Right lobe of liver (tissue), 6 donors: ENCODE measurements around the gene UBTD2. TPM values are rescaled to one million over a fixed set of nuclear protein-coding genes. Genes with fewer than 3 reads are reported as not detected.

ENCODE experiments used
- ATAC-seq, 4 donors: fragments of 200-7000 bp; cut with Tn5 transposase; one replicate each; pipeline ENCODE4 v1.9.1; 2020; ENCODE audit warnings: mild to moderate bottlenecking in 4 of 4, moderate library complexity in 4 of 4
- DNase-seq, 3 donors: peaks; one replicate each; pipeline ENCODE4 v3.0.0-alpha.2; 2020
- H3K27ac ChIP-seq, 3 donors: fragments of 200-600 bp; one replicate each; pipeline ENCODE4 v1.8.0; 2022
- H3K27me3 ChIP-seq, 2 donors: fragments of 200-600 bp; one replicate each; pipeline ENCODE4 v1.8.0; 2022
- H3K36me3 ChIP-seq, 4 donors: fragments of 200-600 bp; sonication (generic) in 1 of 4; one replicate each; pipeline versions ENCODE4 v1.5.1 to v1.8.0; 2017 to 2022; ENCODE audit warnings: control low read depth in 1 of 4
- H3K4me1 ChIP-seq, 4 donors: fragments of 200-600 bp; sonication (generic) in 1 of 4; one replicate each; pipeline versions ENCODE4 v1.5.1 to v1.8.0; 2017 to 2022; ENCODE audit warnings: control low read depth in 1 of 4
- H3K4me3 ChIP-seq, 3 donors: fragments of 200-600 bp; one replicate each; pipeline ENCODE4 v1.8.0; 2022
- H3K9me3 ChIP-seq, 4 donors: fragments of 200-600 bp; sonication (generic) in 1 of 4; one replicate each; pipeline versions ENCODE4 v1.5.1 to v1.8.0; 2017 to 2022; ENCODE audit warnings: control low read depth in 1 of 4
- POLR2A ChIP-seq: fragments of 450-650 bp; IDR thresholded peaks from one replicate; pipeline ENCODE4 v1.6.1; 2017; ENCODE audit warnings: antibody characterized with exemption, mild to moderate bottlenecking
- WGBS: methylation state at CpG from one replicate; pipeline ENCODE4 v1.1.6; 2018; ENCODE audit warnings: low coverage, low lambda C conversion rate; ENCODE audit not compliant: insufficient coverage; ENCODE audit errors: missing lambda C conversion rate; 5-methylcytosine and 5-hydroxymethylcytosine counted together
- intact Hi-C, 2 donors: fragments of 100-400 bp; cut with DNase I; formaldehyde crosslinking; loops; one replicate each; pipeline versions ENCODE4 v1.11.2 to v1.14.1; 2022
- total RNA-seq, 6 experiments: library from RNA; depleted of rRNA in 2 of 6; stranded (reverse); fragments of >200 nt in 2 of 6; fragmentation: NEBNext Ultra II Directional in 3 of 6; extraction: Animal tissue kit (Norgen Biotek cat#: 25700) in 3 of 6; gene quantifications; one replicate each; pipeline versions ENCODE4 v1.1.0 to v1.2.4, GENCODE V29; 2016 to 2023
- TF ChIP-seq, protein P1 (sequence below), 4 donors: fragments of 200-600 bp in 3 of 4; fragments of 450-650 bp in 1 of 4; IDR thresholded peaks; one replicate each; pipeline versions ENCODE4 v1.5.1 to v1.8.0; 2016 to 2022; ENCODE audit warnings: antibody characterized with exemption in 4 of 4, mild to moderate bottlenecking in 2 of 4
- donor health status: DM: no; HTN: yes; CAD: no.
- donor health status: DM: no; HTN: no; CAD: no.
- donor health status: DM: no; HTN: no; CAD: no.
- donor health status: DM: no; HTN: yes; CAD: no.
- donor health status: DM: no; HTN: yes; CAD: no.

Gene UBTD2
- total RNA-seq, 6 experiments from 2014 or later = 6.7 to 11.7 (median 9.2) TPM

DNA sequence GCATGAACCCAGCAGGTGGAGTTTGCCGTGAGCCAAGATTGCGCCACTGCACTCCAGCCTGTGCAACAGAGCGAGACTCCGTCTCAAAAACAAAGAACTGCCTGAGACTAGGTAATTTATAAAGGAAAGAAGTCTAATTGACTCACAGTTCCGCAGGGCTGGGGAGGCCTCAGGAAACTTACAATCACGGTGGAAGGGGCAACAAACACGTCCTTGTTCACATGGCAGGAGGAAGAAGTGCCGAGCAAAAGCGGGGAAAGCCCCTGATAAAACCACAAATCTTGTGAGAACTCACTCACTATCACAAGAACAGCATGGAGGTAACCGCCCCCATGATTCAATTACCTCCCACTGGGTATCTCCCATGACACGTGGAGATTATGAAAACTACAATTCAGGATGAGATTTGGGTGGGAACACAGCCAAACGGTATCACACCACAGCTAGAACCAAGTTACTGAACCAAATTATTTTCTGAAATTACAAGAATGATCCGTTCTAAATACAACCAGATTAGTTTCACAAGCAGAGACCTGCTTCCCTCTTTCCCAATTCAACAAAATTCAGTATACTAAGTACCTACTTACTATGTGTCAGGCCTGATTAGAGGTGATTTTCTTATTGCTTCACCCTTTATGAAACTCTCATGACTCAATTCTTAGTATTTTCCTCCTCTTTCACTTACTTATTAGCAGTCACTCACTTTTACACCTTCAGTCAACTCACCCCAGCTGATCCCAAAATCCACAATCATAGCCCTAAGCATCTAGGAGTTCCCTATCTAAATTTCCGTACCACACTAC lies 8.4 kb downstream of the UBTD2 start:
- H3K4me1 ChIP-seq = peaks cover 0 to 3% (median 0%) of the 10 kb centered on the region in 4 donors
- no peaks in the 10 kb centered on the region for H3K27me3 ChIP-seq
- intact Hi-C loops = loop anchor here in 1 of 2 donors (10.0 kb wide), 1 partner anchor 170 kb away; no protein-coding TSS in a partner anchor
- DNase-seq = no peak
- TF ChIP-seq POLR2A = no peak
- TF ChIP-seq, protein P1, sequence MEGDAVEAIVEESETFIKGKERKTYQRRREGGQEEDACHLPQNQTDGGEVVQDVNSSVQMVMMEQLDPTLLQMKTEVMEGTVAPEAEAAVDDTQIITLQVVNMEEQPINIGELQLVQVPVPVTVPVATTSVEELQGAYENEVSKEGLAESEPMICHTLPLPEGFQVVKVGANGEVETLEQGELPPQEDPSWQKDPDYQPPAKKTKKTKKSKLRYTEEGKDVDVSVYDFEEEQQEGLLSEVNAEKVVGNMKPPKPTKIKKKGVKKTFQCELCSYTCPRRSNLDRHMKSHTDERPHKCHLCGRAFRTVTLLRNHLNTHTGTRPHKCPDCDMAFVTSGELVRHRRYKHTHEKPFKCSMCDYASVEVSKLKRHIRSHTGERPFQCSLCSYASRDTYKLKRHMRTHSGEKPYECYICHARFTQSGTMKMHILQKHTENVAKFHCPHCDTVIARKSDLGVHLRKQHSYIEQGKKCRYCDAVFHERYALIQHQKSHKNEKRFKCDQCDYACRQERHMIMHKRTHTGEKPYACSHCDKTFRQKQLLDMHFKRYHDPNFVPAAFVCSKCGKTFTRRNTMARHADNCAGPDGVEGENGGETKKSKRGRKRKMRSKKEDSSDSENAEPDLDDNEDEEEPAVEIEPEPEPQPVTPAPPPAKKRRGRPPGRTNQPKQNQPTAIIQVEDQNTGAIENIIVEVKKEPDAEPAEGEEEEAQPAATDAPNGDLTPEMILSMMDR (IDR thresholded peaks at IDR 0.05) = no peak
- 56% methylated on average over 14 of the region's 14 CpGs for WGBS
- no peaks in the 10 kb centered on the region for H3K9me3 ChIP-seq
- H3K27ac ChIP-seq = no peak overlapping the region
- no peak overlapping the region for H3K4me3 ChIP-seq
- ATAC-seq = no peak
- no peaks in the 10 kb centered on the region for H3K36me3 ChIP-seq

DNA sequence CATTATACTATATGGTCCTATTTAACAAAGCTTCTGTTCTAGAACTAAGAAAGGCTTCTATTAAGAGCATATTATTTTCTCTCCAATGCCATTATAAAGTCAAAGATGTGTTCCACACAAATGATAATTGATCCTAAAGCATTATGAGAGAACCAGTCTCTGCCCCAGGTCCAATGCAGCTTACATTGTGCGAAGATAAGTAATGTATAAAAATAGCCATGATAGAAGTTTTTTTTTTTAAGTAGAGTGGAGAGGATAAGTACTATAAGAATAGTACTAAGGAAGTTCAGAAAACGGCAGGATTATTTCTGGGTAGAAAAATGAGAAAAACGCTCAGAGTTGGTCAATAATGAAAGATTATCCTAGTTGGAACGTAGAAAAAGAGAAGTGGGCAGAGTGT lies 15.6 kb downstream of the UBTD2 start:
- no peak overlapping the region for H3K27ac ChIP-seq
- DNase-seq = no peak
- no peaks in the 10 kb centered on the region for H3K4me1 ChIP-seq
- no peaks in the 10 kb centered on the region for H3K27me3 ChIP-seq
- 51% methylated on average over 4 of the region's 4 CpGs for WGBS
- no peak overlapping the region for H3K4me3 ChIP-seq
- no peaks in the 10 kb centered on the region for H3K36me3 ChIP-seq
- TF ChIP-seq, protein P1 (IDR thresholded peaks at IDR 0.05) = no peak
- no peak for TF ChIP-seq POLR2A
- intact Hi-C loops = no loop called here
- no peaks in the 10 kb centered on the region for H3K9me3 ChIP-seq
- no peak for ATAC-seq

DNA sequence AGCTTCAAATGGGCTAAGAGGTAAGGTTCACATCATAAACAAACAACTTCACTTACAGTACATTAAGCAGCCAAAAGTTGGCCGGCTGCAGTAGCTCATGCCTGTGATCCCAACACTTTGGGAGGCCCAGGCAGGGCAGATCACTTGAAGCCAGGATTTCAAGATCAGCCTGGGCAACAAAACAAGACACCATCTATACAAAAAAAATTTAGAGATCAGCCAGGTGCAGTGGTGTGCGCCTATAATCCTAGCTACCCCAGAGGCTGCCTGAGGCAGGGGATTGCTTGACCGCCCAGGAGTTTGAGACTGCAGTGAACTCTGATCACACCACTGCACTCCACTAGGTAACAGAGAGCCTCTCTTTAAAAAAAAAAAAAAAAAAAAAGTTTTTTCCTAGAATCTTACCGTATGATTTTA lies 16.9 kb downstream of the UBTD2 start:
- DNase-seq = no peak
- H3K4me1 ChIP-seq = no peaks in the 10 kb centered on the region
- no peak for TF ChIP-seq POLR2A
- TF ChIP-seq, protein P1 (IDR thresholded peaks at IDR 0.05) = no peak
- no peaks in the 10 kb centered on the region for H3K9me3 ChIP-seq
- no peaks in the 10 kb centered on the region for H3K27me3 ChIP-seq
- intact Hi-C loops = no loop called here
- 83% methylated on average over 4 of the region's 4 CpGs for WGBS
- no peaks in the 10 kb centered on the region for H3K36me3 ChIP-seq
- no peak for ATAC-seq
- H3K4me3 ChIP-seq = no peak overlapping the region
- no peak overlapping the region for H3K27ac ChIP-seq

DNA sequence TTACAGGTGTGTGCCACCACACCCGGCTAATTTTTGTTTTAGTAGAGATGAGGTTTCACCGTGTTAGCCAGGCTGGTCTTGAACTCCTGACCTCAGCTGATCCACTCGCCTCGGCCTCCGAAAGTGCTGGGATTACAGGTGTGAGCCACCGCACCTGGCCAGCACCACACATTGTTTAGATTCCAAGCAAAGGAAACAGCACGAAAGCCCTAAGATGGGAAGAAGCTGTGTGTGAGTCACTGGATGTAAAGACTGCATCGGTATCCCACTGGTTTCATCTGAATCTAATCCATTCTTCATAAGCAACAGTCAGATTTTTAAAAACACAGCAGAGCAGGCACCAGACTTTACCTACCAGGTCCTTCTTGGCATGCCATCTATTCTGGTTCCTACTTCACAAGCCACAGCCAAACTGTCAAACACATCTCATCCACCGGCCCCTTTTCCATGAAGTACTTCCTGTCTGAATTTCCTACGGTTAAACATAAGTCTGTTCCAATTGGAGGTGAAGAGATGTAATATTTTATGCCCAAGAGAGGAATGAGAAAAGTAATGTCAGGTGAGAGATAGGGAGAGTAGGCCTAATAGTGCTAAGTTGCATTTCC lies 17.4 kb downstream of the UBTD2 start:
- H3K27ac ChIP-seq = no peak overlapping the region
- intact Hi-C loops = no loop called here
- ATAC-seq (no peak), DNase-seq (no peak)
- no peaks in the 10 kb centered on the region for H3K4me1 ChIP-seq
- TF ChIP-seq, protein P1 (IDR thresholded peaks at IDR 0.05) = no peak
- TF ChIP-seq POLR2A = no peak
- H3K36me3 ChIP-seq = no peaks in the 10 kb centered on the region
- no peaks in the 10 kb centered on the region for H3K27me3 ChIP-seq
- WGBS = 54% methylated on average over 2 of the region's 10 CpGs
- H3K4me3 ChIP-seq = no peak overlapping the region
- no peaks in the 10 kb centered on the region for H3K9me3 ChIP-seq
